Type B pancreatic cell (in vitro differentiated cells): ENCODE measurements around the gene SMNDC1. TPM values are rescaled to one million over a fixed set of nuclear protein-coding genes. Genes with fewer than 3 reads are reported as not detected.
A peak's percentile ranks its signal among the peaks of the same experiment; 100 is the strongest.
"Not testable (repeated sequence)": the region's sequence is repeated elsewhere in the genome, so short reads cannot be mapped to it uniquely, and the experiment has no call there.

ENCODE experiments used
- DNase-seq: peaks from one replicate; pipeline ENCODE4 v3.0.0; 2021; ENCODE audit warnings: mixed read lengths; ENCODE audit not compliant: unreplicated experiment; ENCODE audit errors: extremely low spot score
- H3K27ac Mint-ChIP-seq: 2 replicates; pipeline ENCODE4 v1.8.0; 2021; ENCODE audit warnings: mild to moderate bottlenecking, mixed read lengths
- H3K27me3 Mint-ChIP-seq: 2 replicates; pipeline ENCODE4 v1.8.0; 2021; ENCODE audit warnings: mixed read lengths
- H3K36me3 Mint-ChIP-seq: 2 replicates; pipeline ENCODE4 v1.8.0; 2021; ENCODE audit warnings: mixed read lengths
- H3K4me1 Mint-ChIP-seq: one replicate; pipeline ENCODE4 v1.8.0; 2021; ENCODE audit warnings: mixed read lengths; ENCODE audit not compliant: unreplicated experiment
- H3K4me3 Mint-ChIP-seq: 2 replicates; pipeline ENCODE4 v1.8.0; 2021; ENCODE audit warnings: mild to moderate bottlenecking, mixed read lengths
- H3K9me3 Mint-ChIP-seq: 2 replicates; pipeline ENCODE4 v1.8.0; 2021; ENCODE audit warnings: mixed read lengths
- CTCF ChIP-seq: fragments of 200-600 bp; sonication (generic); conservative IDR thresholded peaks from 2 replicates; pipeline ENCODE4 v1.5.0; 2021; ENCODE audit warnings: antibody characterized with exemption, mild to moderate bottlenecking
- total RNA-seq: library from RNA; stranded (reverse); gene quantifications from 2 replicates; pipeline ENCODE4 v1.2.1, GENCODE V29; 2021; ENCODE audit warnings: low replicate concordance

SMNDC1 gene
- total RNA-seq, 1 donor from 2014 or later = 35.4 TPM

GRCh38 chr10:110336111-110336721 is 31.5 kb upstream of the SMNDC1 start:
- Mint-ChIP-seq H3K27ac (peak overlapping the region; percentile 30), H3K4me1 (peaks cover 19% of the 10 kb centered on the region), H3K36me3 (no peaks in the 10 kb centered on the region), H3K27me3 (no peaks in the 10 kb centered on the region), H3K9me3 (no peaks in the 10 kb centered on the region), H3K4me3 (no peak overlapping the region)
- peak; percentile 34 for TF ChIP-seq CTCF
- no peak for DNase-seq

- no peak for DNase-seq
- H3K36me3 Mint-ChIP-seq = no peaks in the 10 kb centered on the region
- H3K27ac Mint-ChIP-seq = peak overlapping the region; percentile 30
- TF ChIP-seq CTCF = no peak
- H3K9me3 Mint-ChIP-seq = no peaks in the 10 kb centered on the region
- H3K4me3 Mint-ChIP-seq = no peak overlapping the region
- peaks cover 19% of the 10 kb centered on the region for H3K4me1 Mint-ChIP-seq
- no peaks in the 10 kb centered on the region for H3K27me3 Mint-ChIP-seq
Observed at GRCh38 chr10:110335314-110336064, 30.8 kb upstream of the SMNDC1 start.

GRCh38 chr10:110334061-110334656 is 29.4 kb upstream of the SMNDC1 start:
- H3K9me3 Mint-ChIP-seq = no peaks in the 10 kb centered on the region
- H3K27ac Mint-ChIP-seq = no peak overlapping the region
- no peak for DNase-seq
- H3K27me3 Mint-ChIP-seq = no peaks in the 10 kb centered on the region
- no peak for TF ChIP-seq CTCF
- H3K4me3 Mint-ChIP-seq = no peak overlapping the region
- H3K36me3 Mint-ChIP-seq = no peaks in the 10 kb centered on the region
- H3K4me1 Mint-ChIP-seq = peaks cover 19% of the 10 kb centered on the region

GRCh38 chr10:110331226-110331795 is 26.6 kb upstream of the SMNDC1 start:
- not testable (repeated sequence) for H3K27me3 Mint-ChIP-seq, H3K27ac Mint-ChIP-seq, H3K36me3 Mint-ChIP-seq, H3K4me3 Mint-ChIP-seq, H3K9me3 Mint-ChIP-seq, DNase-seq
- peaks cover 11% of the 10 kb centered on the region for H3K4me1 Mint-ChIP-seq

- Mint-ChIP-seq H3K9me3 (peaks cover 5% of the 10 kb centered on the region), H3K27ac (no peak overlapping the region), H3K4me1 (peaks cover 5% of the 10 kb centered on the region), H3K36me3 (no peaks in the 10 kb centered on the region), H3K4me3 (no peak overlapping the region), H3K27me3 (no peaks in the 10 kb centered on the region)
- DNase-seq = no peak
- TF ChIP-seq CTCF = no peak
Observed at GRCh38 chr10:110330675-110331074, 26.0 kb upstream of the SMNDC1 start.
